ENCODE data around the gene FIBIN.

FIBIN gene

DNA sequence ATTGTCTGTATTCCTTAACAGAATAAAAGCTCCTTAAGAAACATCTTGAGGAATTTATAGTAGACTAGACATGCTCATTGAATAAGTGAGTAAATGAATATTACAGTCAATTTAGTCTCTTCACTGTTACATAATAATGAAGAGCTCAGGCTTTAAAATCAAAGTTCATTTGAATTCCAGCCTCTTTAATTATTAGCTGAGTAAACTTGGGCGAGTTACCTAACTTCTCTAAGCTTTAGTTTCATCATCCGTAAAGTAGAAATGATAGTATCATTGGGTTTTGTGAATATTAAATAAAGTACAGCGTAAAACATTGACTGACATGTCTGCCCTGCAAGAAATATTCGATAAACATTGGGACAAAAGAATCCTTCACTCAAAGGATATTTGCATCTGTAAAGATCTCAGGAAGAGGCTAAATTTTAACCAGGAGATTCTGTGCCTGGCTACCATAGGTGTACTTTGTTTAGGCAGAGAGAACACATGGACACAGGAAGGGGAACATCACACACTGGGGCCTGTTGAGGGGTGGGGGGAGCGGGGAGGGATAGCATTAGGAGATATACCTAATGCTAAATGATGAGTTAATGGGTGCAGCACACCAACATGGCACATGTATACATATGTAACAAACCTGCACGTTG is 31.5 kb downstream of the FIBIN start:
- DNase-seq, result no peak

GRCh38 chr11:27025957-27026733 is 32.2 kb downstream of the FIBIN start:
- no peak for DNase-seq

- DNase-seq, result no peak
Measured at GRCh38 chr11:27028561-27028965, 34.7 kb downstream of the FIBIN start.

GRCh38 chr11:27029966-27030365 is 36.1 kb downstream of the FIBIN start:
- no peak for DNase-seq

GRCh38 chr11:27031754-27032153 is 37.8 kb downstream of the FIBIN start:
- DNase-seq, result no peak

GRCh38 chr11:27039873-27040272 is 46.0 kb downstream of the FIBIN start:
- DNase-seq, result no peak

GRCh38 chr11:27040302-27041115 is 46.6 kb downstream of the FIBIN start, which contains the start of gene BBOX1:
Gene BBOX1, plus strand, starts transcription at chr11:27040815. Its CDS starts 14,616 bp downstream, at chr11:27055431.
- DNase-seq, result no peak

DNA sequence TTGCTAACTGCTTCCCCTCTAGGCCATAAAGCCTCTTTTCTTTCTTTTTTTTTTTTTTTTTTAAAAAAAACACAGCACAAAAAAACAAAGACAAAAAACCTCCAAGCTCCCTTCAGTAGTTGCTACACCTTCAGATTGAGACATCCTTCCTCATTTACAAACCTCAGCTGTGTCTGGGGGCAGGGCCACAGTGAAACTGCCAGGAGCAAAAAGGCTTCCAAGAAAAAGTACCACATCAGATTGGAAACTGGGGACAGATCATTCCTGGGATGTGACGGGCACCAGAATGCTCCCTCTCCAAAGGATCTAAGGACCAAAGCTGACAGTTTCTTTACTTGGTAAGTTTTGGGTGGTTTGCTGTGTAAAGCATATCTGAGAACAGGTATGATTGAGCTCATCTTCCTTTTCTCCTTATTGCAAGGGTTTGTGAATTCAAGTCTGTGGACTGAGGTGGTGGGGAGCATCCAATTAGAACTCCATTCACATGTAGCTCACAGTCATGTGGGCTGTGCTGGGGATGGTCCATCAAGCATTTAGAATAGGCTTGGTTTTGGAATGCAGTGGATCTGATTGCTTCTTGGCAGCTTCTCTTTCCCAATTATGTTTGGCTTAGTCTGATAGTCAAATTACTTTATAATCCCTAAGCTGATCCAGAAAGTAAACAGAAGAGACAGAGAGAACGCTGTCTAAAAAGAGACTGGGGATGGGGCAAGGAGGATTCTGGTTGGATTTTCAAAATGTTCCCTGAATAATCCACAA is 47.4 kb downstream of the FIBIN start:
- DNase-seq, result no peak

Measured in stimulated activated CD4-positive, alpha-beta T cell treated with anti-CD3 and anti-CD28 coated beads, Interleukin-4, amount 100 ng/mL, for 4 hours (primary cell).